Gastrocnemius medialis (tissue), 4 donors: ENCODE data around the gene ZKSCAN2. TPM values are rescaled to one million over a fixed set of nuclear protein-coding genes. Genes with fewer than 3 reads are reported as not detected.

Experiments used
- ATAC-seq, 2 donors: fragments of 150-250 bp; one replicate each; pipeline ENCODE4 v1.9.1; 2016
- DNase-seq, 2 donors: peaks; one replicate each; pipeline ENCODE4 v3.0.0-alpha.2; 2019
- H3K27ac ChIP-seq, 4 donors: fragments of 200-600 bp; sonication (generic); 1 replicate in 1 of 4; 2 replicates in 3 of 4; pipeline ENCODE4 v1.5.1; 2016 to 2018; ENCODE audit warnings: mild to moderate bottlenecking in 2 of 4, moderate library complexity in 1 of 4
- H3K27me3 ChIP-seq, 3 donors: fragments of 200-600 bp; sonication (generic) in 2 of 3; 1 replicate in 1 of 3; 2 replicates in 2 of 3; pipeline versions ENCODE4 v1.5.1 to v1.6.0; 2016 to 2019; ENCODE audit warnings: mild to moderate bottlenecking in 1 of 3, moderate library complexity in 1 of 3
- H3K36me3 ChIP-seq, 2 donors: fragments of 200-600 bp; sonication (generic) in 1 of 2; one replicate each; pipeline ENCODE4 v1.5.1; 2017 to 2018
- H3K4me1 ChIP-seq, 2 donors: fragments of 200-600 bp; sonication (generic) in 1 of 2; one replicate each; pipeline ENCODE4 v1.5.1; 2016 to 2017; ENCODE audit warnings: mild to moderate bottlenecking in 2 of 2
- H3K4me3 ChIP-seq, 4 donors: fragments of 200-600 bp; sonication (generic) in 3 of 4; 1 replicate in 1 of 4; 2 replicates in 3 of 4; pipeline ENCODE4 v1.5.1; 2016 to 2019; ENCODE audit warnings: mild to moderate bottlenecking in 2 of 4
- H3K9me3 ChIP-seq, 3 donors: fragments of 200-600 bp; sonication (generic) in 2 of 3; 1 replicate in 1 of 3; 2 replicates in 2 of 3; pipeline ENCODE4 v1.5.1; 2016 to 2019
- CTCF ChIP-seq, 5 experiments: fragments of 450-650 bp in 3 of 5; fragments of 200-600 bp in 2 of 5; sonication (generic) in 2 of 5; IDR thresholded peaks in 4 of 5; conservative IDR thresholded peaks in 1 of 5; 1 replicate in 4 of 5; 2 replicates in 1 of 5; pipeline ENCODE4 v1.5.1; 2016 to 2019; ENCODE audit warnings: antibody characterized with exemption in 5 of 5, mild to moderate bottlenecking in 3 of 5, moderate library complexity in 3 of 5
- POLR2A ChIP-seq, 2 donors: fragments of 450-650 bp; IDR thresholded peaks; one replicate each; pipeline ENCODE4 v1.6.1; 2017; ENCODE audit warnings: antibody characterized with exemption in 2 of 2, mild to moderate bottlenecking in 2 of 2, moderate library complexity in 2 of 2
- in situ Hi-C, 4 donors: fragments of 200-750 bp; cut with MboI; loops; one replicate each; pipeline versions ENCODE4 v1.15.0 to v1.8.0; 2017; ENCODE audit warnings: low sequenced_read_pairs in 4 of 4
- intact Hi-C: fragments of 100-400 bp; cut with DNase I; formaldehyde crosslinking; loops from one replicate; pipeline ENCODE4 v1.15.1; 2023; ENCODE audit warnings: low total_unique reads
- total RNA-seq, 4 donors: library from RNA; depleted of rRNA; stranded (reverse); fragments of >200 nt; gene quantifications; one replicate each; pipeline versions ENCODE4 v1.1.0 to v1.2.3, GENCODE V29; 2016

The ZKSCAN2 gene
- total RNA-seq: 1 to 10 TPM; 2.9 to 6.9 (median 5.2) TPM

GRCh38 chr16:25257470-25257955, at the start of gene ZKSCAN2:
TSS of gene ZKSCAN2 (minus strand) at chr16:25257845. CDS start at chr16:25257127, 718 bp downstream.
- H3K9me3 ChIP-seq: no peaks in the 10 kb centered on the region
- intact Hi-C loops: loop anchor here (5.0 to 10.0 kb wide), 4 partner anchors 150 to 715 kb away; no protein-coding TSS in a partner anchor
- peak; percentile 83 to 90 for ATAC-seq
- H3K4me1 ChIP-seq: peaks cover 36 to 49% of the 10 kb centered on the region in 2 donors
- peak within 1 kb of the TSS; percentile 90 to 99 (median 98) for H3K27ac ChIP-seq
- peak; percentile 86 to 87 for DNase-seq
- peaks cover 0 to 21% of the 10 kb centered on the region in 2 donors for H3K36me3 ChIP-seq
- no peaks in the 10 kb centered on the region for H3K27me3 ChIP-seq
- in situ Hi-C loops: loop anchor here in 2 of 4 donors (25.0 kb wide), 1 partner anchor 720 kb away; the partner anchor contains the start of gene RBBP6 (in 2 of the 2)
- H3K4me3 ChIP-seq: peak within 1 kb of the TSS; percentile 79 to 93 (median 90)
- TF ChIP-seq POLR2A (IDR thresholded peaks at IDR 0.05): peak; percentile 95 to 96
- no peak for TF ChIP-seq CTCF (IDR thresholded peaks at IDR 0.05 in 4 of 5, conservative IDR thresholded peaks at IDR 0.05 in 1 of 5)

- Histone ChIP-seq H3K4me1 (no peaks in the 10 kb centered on the region), H3K4me3 (no peak overlapping the region), H3K27ac (no peak overlapping the region), H3K9me3 (no peaks in the 10 kb centered on the region), H3K36me3 (no peaks in the 10 kb centered on the region), H3K27me3 (no peaks in the 10 kb centered on the region)
- TF ChIP-seq POLR2A (IDR thresholded peaks at IDR 0.05) (no peak), CTCF (IDR thresholded peaks at IDR 0.05 in 4 of 5, conservative IDR thresholded peaks at IDR 0.05 in 1 of 5) (no peak)
- in situ Hi-C loops: no loop called here
- DNase-seq (no peak), ATAC-seq (no peak)
- intact Hi-C loops: no loop called here
These were observed 42.3 kb upstream of the ZKSCAN2 start for GRCh38 chr16:25299792-25300590.

GRCh38 chr16:25298165-25298872, 40.7 kb upstream of the ZKSCAN2 start:
- no peak overlapping the region for H3K4me3 ChIP-seq
- ATAC-seq (no peak), DNase-seq (no peak)
- no peaks in the 10 kb centered on the region for H3K4me1 ChIP-seq
- intact Hi-C loops (no loop called here), in situ Hi-C loops (no loop called here)
- no peaks in the 10 kb centered on the region for H3K9me3 ChIP-seq
- no peak overlapping the region for H3K27ac ChIP-seq
- TF ChIP-seq POLR2A (IDR thresholded peaks at IDR 0.05) (no peak), CTCF (IDR thresholded peaks at IDR 0.05 in 4 of 5, conservative IDR thresholded peaks at IDR 0.05 in 1 of 5) (no peak)
- H3K27me3 ChIP-seq: no peaks in the 10 kb centered on the region
- H3K36me3 ChIP-seq: no peaks in the 10 kb centered on the region

GRCh38 chr16:25297151-25297787, 39.6 kb upstream of the ZKSCAN2 start:
- no peak overlapping the region for H3K27ac ChIP-seq
- H3K4me3 ChIP-seq: no peak overlapping the region
- no peaks in the 10 kb centered on the region for H3K9me3 ChIP-seq
- ATAC-seq (no peak), DNase-seq (no peak)
- H3K36me3 ChIP-seq: no peaks in the 10 kb centered on the region
- H3K27me3 ChIP-seq: no peaks in the 10 kb centered on the region
- intact Hi-C loops (no loop called here), in situ Hi-C loops (no loop called here)
- no peak for TF ChIP-seq CTCF (IDR thresholded peaks at IDR 0.05 in 4 of 5, conservative IDR thresholded peaks at IDR 0.05 in 1 of 5)
- no peak for TF ChIP-seq POLR2A (IDR thresholded peaks at IDR 0.05)
- no peaks in the 10 kb centered on the region for H3K4me1 ChIP-seq
